ENCODE data around the gene PRPH. TPM values are rescaled to one million over a fixed set of nuclear protein-coding genes. Genes with fewer than 3 reads are reported as not detected.
A peak's percentile ranks its signal among the peaks of the same experiment; 100 is the strongest.
"Not testable (repeated sequence)": the region's sequence is repeated elsewhere in the genome, so short reads cannot be mapped to it uniquely, and the experiment has no call there.

The PRPH gene
- total RNA-seq, 2 experiments from 2014 or later: not detected

DNA sequence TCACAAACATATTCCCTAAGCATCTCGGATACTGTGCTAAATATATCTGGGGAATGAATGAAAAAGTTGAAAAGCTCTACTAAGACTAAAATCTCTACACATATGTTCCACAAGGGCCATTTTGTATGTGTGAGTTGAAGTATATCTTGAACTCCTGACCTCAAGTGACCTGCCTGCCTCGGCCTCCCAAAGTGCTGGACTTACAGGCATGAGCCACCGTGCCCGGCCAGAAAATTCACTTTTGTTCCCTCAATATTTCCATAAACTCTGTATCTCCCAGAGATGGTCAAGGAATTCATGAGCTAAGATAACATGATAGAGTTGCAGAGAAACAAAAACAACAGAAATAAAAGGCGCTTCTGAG, 31.6 kb upstream of the PRPH start:
- H3K4me1 Mint-ChIP-seq (ENCODE audit: low read depth): peaks cover 40% of the 10 kb centered on the region
- intact Hi-C loops (cut with micrococcal nuclease): loop anchor here (10.0 kb wide), 1 partner anchor 481 kb away; the partner anchor contains the start of gene TMBIM6
- H3K27ac Mint-ChIP-seq: no peak overlapping the region
- no peaks in the 10 kb centered on the region for H3K9me3 Mint-ChIP-seq
- H3K36me3 Mint-ChIP-seq: peaks cover 23% of the 10 kb centered on the region
- ChIA-PET CTCF (interaction anchor here (0.7 to 0.9 kb wide), 3 partner anchors 27 to 79 kb away, joined by 3 to 6 read pairs (median 4); no protein-coding TSS in a partner anchor), POLR2A (interaction anchor here (0.6 to 6.0 kb wide), 4 partner anchors 10 to 194 kb away, joined by 3 to 36 read pairs (median 3); partner anchors contain the start of genes SPATS2 and TUBA1B)
- no peaks in the 10 kb centered on the region for H3K27me3 Mint-ChIP-seq
- peak overlapping the region; percentile 91 for H3K4me3 Mint-ChIP-seq
- no peak for DNase-seq

DNA sequence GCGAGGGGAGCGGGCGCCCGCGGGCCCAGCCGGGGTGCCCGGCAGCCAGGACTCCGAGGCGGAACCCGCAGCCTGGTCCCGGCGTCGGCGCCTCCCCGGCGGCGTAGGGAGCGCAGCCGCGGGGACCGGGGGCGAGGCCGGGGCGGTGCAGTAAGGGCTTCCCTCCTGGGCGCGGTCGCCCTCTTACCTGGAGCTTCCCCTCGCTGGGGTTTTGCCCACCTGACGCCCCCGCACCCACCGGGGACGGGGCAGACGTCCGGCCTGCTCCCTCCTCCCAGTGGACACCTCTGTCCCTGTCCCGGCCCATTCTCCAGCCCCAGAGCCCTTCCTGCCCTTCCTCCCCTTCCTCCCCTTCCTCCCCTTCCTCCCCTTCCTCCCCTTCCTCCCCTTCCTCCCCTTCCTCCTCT, 30.5 kb upstream of the PRPH start:
- peaks cover 49% of the 10 kb centered on the region for H3K4me1 Mint-ChIP-seq (ENCODE audit: low read depth)
- peaks cover 33% of the 10 kb centered on the region for H3K36me3 Mint-ChIP-seq
- H3K9me3 Mint-ChIP-seq: no peaks in the 10 kb centered on the region
- POLR2A ChIA-PET: interaction anchor here (0.6 to 6.0 kb wide), 8 partner anchors 11 to 484 kb away, joined by 3 to 36 read pairs (median 4); partner anchors contain the start of genes SPATS2, TMBIM6 and TUBA1B
- H3K4me3 Mint-ChIP-seq: peak overlapping the region; percentile 99
- H3K27me3 Mint-ChIP-seq: no peaks in the 10 kb centered on the region
- intact Hi-C loops (cut with micrococcal nuclease): loop anchor here (1.0 to 10.0 kb wide), 4 partner anchors 30 to 480 kb away; partner anchors contain the start of genes LMBR1L, PRPF40B and TMBIM6
- CTCF ChIA-PET: interaction anchor here (1.0 kb wide), 1 partner anchor 24 kb away, joined by 3 read pairs; no protein-coding TSS in a partner anchor
- DNase-seq: no peak
- peak overlapping the region; percentile 99 for H3K27ac Mint-ChIP-seq

DNA sequence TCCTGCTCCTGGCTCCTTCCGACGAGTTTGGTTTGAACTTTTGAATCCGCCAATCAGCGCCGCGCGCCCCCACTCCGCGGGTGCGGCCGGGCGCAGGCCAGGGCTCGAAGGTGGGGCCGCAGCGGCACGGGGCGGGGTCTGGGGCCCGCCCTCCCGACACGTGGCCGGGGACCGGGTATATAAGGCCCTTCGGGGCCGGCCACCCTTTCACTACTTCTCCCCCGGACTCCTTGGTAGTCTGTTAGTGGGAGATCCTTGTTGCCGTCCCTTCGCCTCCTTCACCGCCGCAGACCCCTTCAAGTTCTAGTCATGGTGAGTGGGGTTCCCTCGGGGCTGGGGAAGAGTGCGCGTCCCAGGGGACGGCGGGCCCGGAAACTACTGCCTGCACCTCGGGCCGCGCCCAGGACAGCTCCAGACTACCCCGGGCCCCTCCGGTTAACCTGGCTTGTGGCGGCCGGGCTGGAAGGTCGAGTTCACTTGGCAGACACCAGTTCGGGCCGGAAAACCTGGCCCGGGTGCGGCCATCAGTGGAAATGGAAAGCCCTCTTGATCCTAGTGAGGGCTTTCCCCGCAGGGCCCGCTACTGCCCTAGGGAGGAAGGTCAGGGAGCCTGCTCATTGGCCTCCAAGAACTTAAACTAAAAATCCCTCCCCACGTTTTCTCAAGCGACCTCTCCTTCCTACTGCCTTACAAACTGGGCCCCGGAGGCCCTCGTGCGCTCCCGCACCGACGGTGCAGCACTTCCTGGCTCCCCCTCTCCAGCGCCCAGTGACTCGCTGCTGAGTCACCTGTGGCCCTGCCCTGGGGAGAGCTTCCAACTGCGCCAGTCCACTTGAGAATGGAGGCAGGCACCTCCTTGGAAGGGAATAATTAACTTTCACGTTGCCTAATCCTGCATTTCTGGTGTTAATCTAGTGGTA, 29.8 kb upstream of the PRPH start, which contains the start of gene TUBA1C:
TSS of gene TUBA1C (plus strand) at position 210 of the 920 bp plus-strand sequence. CDS start at position 310, 100 bp downstream.
- POLR2A ChIA-PET: interaction anchor here (0.6 to 6.0 kb wide), 13 partner anchors 8 to 476 kb away, joined by 3 to 36 read pairs (median 4); partner anchors contain the start of genes PRPH, RHEBL1, SPATS2 and TMBIM6
- CTCF ChIA-PET: interaction anchor here (0.6 to 2.4 kb wide), 5 partner anchors 22 to 79 kb away, joined by 3 to 10 read pairs (median 3); no protein-coding TSS in a partner anchor
- peak; percentile 93 for DNase-seq
- peak within 1 kb of the TSS; percentile 99 for H3K4me3 Mint-ChIP-seq
- H3K27ac Mint-ChIP-seq: peak within 1 kb of the TSS; percentile 99
- intact Hi-C loops (cut with micrococcal nuclease): loop anchor here (1.0 to 10.0 kb wide), 7 partner anchors 30 to 480 kb away; partner anchors contain the start of genes LMBR1L, PRKAG1, PRPF40B and TMBIM6
- no peaks in the 10 kb centered on the region for H3K9me3 Mint-ChIP-seq
- no peaks in the 10 kb centered on the region for H3K27me3 Mint-ChIP-seq
- peaks cover 47% of the 10 kb centered on the region for H3K4me1 Mint-ChIP-seq (ENCODE audit: low read depth)
- peaks cover 40% of the 10 kb centered on the region for H3K36me3 Mint-ChIP-seq

DNA sequence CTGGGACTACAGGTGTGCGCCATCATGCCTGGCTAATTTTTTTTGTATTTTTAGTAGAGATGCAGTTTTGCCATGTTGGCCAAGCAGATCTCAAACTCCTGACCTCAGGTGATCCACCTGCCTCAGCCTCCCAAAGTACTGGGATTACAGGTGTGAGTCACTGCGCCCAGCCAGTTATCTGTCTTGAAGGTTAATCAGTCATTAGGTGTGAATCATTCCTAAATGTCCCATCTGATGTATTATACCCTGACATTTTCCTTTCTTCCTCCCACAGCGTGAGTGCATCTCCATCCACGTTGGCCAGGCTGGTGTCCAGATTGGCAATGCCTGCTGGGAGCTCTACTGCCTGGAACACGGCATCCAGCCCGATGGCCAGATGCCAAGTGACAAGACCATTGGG, 25.8 kb upstream of the PRPH start:
- intact Hi-C loops (cut with micrococcal nuclease): loop anchor here (5.0 to 10.0 kb wide), 2 partner anchors 252 to 476 kb away; partner anchors contain the start of genes PRKAG1 and TMBIM6
- peaks cover 58% of the 10 kb centered on the region for H3K36me3 Mint-ChIP-seq
- CTCF ChIA-PET: interaction anchor here (0.7 to 1.1 kb wide), 4 partner anchors 26 to 416 kb away, joined by 3 to 4 read pairs (median 4); partner anchors contain the start of gene PRPH
- not testable (repeated sequence) for H3K27me3 Mint-ChIP-seq, H3K9me3 Mint-ChIP-seq, DNase-seq, H3K4me3 Mint-ChIP-seq
- peaks cover 39% of the 10 kb centered on the region for H3K4me1 Mint-ChIP-seq (ENCODE audit: low read depth)
- peak overlapping the region; percentile 44 for H3K27ac Mint-ChIP-seq
- POLR2A ChIA-PET: interaction anchor here (0.5 to 0.7 kb wide), 2 partner anchors 8 to 340 kb away, joined by 3 to 4 read pairs; no protein-coding TSS in a partner anchor

DNA sequence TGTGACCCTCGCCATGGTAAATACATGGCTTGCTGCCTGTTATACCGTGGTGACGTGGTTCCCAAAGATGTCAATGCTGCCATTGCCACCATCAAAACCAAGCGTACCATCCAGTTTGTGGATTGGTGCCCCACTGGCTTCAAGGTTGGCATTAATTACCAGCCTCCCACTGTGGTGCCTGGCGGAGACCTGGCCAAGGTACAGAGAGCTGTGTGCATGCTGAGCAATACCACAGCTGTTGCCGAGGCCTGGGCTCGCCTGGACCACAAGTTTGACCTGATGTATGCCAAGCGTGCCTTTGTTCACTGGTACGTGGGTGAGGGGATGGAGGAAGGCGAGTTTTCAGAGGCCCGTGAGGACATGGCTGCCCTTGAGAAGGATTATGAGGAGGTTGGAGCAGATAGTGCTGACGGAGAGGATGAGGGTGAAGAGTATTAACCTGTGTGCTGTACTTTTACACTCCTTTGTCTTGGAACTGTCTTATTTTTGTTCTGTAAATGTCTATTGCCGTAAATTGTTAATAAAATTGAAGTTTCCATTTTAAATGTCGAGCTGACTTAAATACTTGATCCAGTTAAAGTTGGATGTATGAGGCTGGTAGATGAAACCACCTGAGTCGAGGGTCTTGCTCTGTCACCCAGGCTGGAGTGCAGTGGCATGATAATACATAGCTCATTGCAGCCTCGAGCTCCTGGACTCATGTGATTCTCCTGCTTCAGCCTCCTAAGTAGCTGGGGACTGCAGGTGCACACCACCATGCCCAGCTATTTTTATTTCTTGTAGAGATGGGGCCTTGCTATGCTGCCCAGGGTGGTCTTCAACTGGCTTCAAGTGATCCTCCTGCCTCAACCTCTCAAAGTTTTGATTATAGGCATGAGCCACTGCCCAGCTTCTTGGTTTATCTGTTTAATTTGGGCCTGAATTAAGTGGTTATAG, 21.9 kb upstream of the PRPH start:
- ChIA-PET POLR2A (interaction anchor here (1.0 to 1.1 kb wide), 2 partner anchors 8 to 9 kb away, joined by 3 read pairs; no protein-coding TSS in a partner anchor), CTCF (interaction anchor here (0.6 kb wide), 1 partner anchor 74 kb away, joined by 3 read pairs; no protein-coding TSS in a partner anchor)
- H3K27me3 Mint-ChIP-seq: no peaks in the 10 kb centered on the region
- H3K4me3 Mint-ChIP-seq: no peak overlapping the region
- intact Hi-C loops (cut with micrococcal nuclease): no loop called here
- no peak overlapping the region for H3K27ac Mint-ChIP-seq
- peaks cover 35% of the 10 kb centered on the region for H3K36me3 Mint-ChIP-seq
- H3K4me1 Mint-ChIP-seq (ENCODE audit: low read depth): peaks cover 17% of the 10 kb centered on the region
- no peaks in the 10 kb centered on the region for H3K9me3 Mint-ChIP-seq
- no peak for DNase-seq

DNA sequence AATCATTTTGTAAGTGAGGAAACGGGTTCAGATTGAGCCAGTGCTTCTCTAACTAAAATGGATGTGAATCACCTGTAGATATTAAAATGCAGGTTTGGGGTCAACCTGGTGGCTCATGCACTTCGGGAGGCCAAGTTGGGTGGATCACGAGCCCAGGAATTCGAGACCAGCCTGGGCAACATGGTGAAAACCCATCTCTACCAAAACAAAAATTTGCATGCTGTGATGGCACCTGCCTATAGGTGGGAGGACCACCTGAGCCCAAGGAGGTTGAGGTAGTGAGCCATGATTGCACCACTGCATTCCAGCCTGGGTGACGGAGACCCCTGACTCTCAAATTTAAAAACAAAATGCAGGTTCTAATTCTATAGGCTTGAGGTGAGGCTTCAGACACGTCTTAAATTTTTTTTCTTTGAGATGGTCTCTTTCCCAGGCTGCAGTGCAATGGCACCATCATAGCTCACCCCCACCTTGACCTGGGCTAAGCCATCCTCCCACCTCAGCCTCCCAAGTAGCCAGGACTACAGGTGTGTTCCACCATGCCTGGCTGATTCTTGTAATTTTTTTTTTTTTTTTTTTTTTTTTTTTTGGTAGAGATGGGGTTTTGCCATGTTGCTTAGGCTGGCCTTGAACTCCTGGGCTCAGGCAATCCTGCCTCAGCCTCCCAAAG, 21.1 kb upstream of the PRPH start:
- ChIA-PET CTCF (interaction anchor here (0.6 to 3.6 kb wide), 2 partner anchors 23 to 73 kb away, joined by 3 to 14 read pairs; partner anchors contain the start of gene PRPH), POLR2A (interaction anchor here (1.0 to 1.1 kb wide), 3 partner anchors 8 to 181 kb away, joined by 3 read pairs; no protein-coding TSS in a partner anchor)
- H3K27me3 Mint-ChIP-seq: no peaks in the 10 kb centered on the region
- H3K27ac Mint-ChIP-seq: no peak overlapping the region
- no peak for DNase-seq
- H3K4me1 Mint-ChIP-seq (ENCODE audit: low read depth): peaks cover 12% of the 10 kb centered on the region
- H3K36me3 Mint-ChIP-seq: peaks cover 30% of the 10 kb centered on the region
- no peak overlapping the region for H3K4me3 Mint-ChIP-seq
- H3K9me3 Mint-ChIP-seq: no peaks in the 10 kb centered on the region
- intact Hi-C loops (cut with micrococcal nuclease): no loop called here

DNA sequence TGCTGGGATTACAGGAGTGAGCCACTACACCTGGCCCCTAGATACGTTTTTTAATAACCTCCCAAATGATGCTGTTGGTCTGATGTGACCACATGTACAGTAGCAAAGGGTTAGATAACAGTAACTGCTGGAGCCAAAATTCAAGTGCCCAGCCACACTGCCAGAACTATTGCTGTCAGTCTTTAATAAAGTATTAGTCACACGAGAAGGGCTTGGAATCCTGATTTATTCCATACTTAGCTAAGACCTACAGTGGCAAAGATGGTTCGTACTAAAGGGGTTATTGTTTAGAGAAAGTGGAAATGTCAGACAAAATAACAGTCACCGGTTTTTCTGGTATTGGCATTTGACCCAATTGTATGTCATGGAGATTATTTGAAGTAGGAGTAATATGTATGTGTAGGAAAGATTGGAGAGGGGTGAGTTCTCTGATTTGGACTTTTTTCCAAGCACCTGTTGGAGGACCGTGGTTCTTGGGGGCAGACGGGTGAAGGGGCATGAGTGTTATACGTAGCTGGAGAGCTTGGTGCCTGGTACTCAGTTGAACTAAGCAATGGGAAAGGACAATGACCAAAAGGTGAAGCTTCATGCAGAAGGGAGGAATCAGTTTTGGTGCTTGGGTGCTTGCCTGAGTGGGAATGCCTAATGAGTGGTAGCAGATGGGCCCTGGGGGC, 20.4 kb upstream of the PRPH start:
- intact Hi-C loops (cut with micrococcal nuclease): no loop called here
- ChIA-PET POLR2A (interaction anchor here (0.9 to 1.0 kb wide), 2 partner anchors 38 to 182 kb away, joined by 3 read pairs; no protein-coding TSS in a partner anchor), CTCF (interaction anchor here (1.0 to 3.6 kb wide), 3 partner anchors 10 to 22 kb away, joined by 3 to 14 read pairs (median 5); partner anchors contain the start of gene PRPH)
- no peak for DNase-seq
- Mint-ChIP-seq H3K27me3 (no peaks in the 10 kb centered on the region), H3K27ac (no peak overlapping the region), H3K4me1 (ENCODE audit: low read depth) (peaks cover 6% of the 10 kb centered on the region), H3K4me3 (no peak overlapping the region), H3K36me3 (peaks cover 24% of the 10 kb centered on the region), H3K9me3 (no peaks in the 10 kb centered on the region)

DNA sequence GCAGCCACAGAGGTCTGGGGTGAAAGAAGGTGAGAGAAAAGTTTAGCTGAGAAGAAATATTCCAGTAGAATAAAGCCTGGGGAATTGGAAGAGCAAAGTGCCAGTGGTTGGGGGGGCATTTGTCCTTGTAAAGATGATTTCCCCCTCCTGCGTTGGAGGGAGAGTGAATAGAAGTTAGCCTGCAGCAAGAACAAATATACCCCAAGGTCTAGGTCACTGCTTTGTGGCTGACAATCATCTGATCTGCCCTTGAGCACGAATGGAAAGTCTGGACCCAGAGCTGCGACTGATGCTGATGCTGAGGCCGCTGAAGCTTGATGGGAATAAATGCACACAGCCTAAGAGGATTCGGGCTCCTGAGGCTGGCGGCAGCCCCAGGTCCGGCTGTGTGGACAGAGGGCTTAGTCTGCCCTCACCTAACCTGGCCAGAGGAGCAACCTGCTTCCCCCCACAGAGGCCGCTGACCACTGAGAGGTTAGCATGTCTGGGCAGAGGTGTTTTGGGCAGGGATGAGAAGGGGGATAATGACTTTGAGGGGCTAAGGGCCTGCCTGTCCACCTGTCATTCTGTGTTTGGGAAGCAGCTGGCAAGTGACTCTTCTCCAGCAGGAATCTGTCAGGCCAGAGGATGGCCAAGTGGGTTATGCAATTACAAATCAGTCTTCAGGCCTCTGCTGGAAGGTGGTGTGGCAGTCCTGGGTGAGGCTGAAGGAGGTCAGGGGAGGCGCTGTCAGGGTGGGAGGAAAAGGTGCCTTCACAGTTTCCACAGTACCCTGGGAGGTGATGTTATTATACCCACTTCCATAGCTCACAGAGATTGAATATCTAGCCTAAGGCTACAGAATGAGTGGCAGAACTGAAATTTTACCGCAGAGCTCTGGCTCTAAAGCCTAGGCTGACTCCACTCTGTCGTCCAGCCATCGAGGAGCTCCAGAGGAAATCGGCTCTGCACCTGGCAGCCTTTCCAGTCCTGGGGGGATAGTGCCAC, 18.4 kb upstream of the PRPH start:
- Mint-ChIP-seq H3K9me3 (no peaks in the 10 kb centered on the region), H3K4me1 (ENCODE audit: low read depth) (no peaks in the 10 kb centered on the region), H3K36me3 (peaks cover 9% of the 10 kb centered on the region), H3K27ac (no peak overlapping the region), H3K27me3 (peaks cover 3% of the 10 kb centered on the region), H3K4me3 (no peak overlapping the region)
- intact Hi-C loops (cut with micrococcal nuclease): no loop called here
- CTCF ChIA-PET: interaction anchor here (1.3 to 3.6 kb wide), 5 partner anchors 12 to 82 kb away, joined by 3 to 14 read pairs (median 6); partner anchors contain the start of gene PRPH
- POLR2A ChIA-PET: interaction anchor here (1.3 to 2.2 kb wide), 2 partner anchors 8 to 10 kb away, joined by 4 to 10 read pairs; no protein-coding TSS in a partner anchor
- no peak for DNase-seq

DNA sequence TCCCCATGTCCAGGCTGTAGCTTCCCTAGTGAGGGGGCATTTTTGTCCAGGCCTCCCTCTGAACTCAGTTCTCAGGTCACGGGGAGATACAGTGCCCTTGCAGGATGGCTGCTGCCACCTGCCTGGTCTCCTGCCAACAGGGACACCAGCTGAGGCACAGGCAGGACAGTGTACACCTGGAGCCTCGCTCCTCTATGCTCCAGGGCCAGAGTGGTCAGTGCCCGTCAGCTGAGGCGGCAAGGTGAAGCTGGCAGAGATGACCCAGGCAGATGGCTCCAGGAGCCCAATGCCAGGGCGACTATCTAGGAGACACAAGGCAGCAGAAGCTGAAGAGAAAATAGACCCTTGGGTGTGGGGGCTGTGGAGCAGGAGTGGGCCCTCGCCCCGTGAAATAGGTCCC, 17.5 kb upstream of the PRPH start:
- ChIA-PET CTCF (interaction anchor here (1.6 to 3.6 kb wide), 3 partner anchors 11 to 81 kb away, joined by 6 to 14 read pairs (median 6); partner anchors contain the start of gene PRPH), POLR2A (interaction anchor here (1.3 to 2.2 kb wide), 2 partner anchors 9 to 11 kb away, joined by 4 to 10 read pairs; no protein-coding TSS in a partner anchor)
- H3K36me3 Mint-ChIP-seq: peaks cover 8% of the 10 kb centered on the region
- H3K27ac Mint-ChIP-seq: no peak overlapping the region
- no peak overlapping the region for H3K4me3 Mint-ChIP-seq
- DNase-seq: no peak
- no peaks in the 10 kb centered on the region for H3K4me1 Mint-ChIP-seq (ENCODE audit: low read depth)
- no peaks in the 10 kb centered on the region for H3K9me3 Mint-ChIP-seq
- intact Hi-C loops (cut with micrococcal nuclease): no loop called here
- H3K27me3 Mint-ChIP-seq: peaks cover 3% of the 10 kb centered on the region
